Loucy (cell line): ENCODE data around the gene NOVA2.

ENCODE experiments used
- CTCF ChIP-seq: fragments of 200-600 bp; sonication (generic); conservative IDR thresholded peaks from 2 replicates; pipeline ENCODE4 v1.5.1; 2014; ENCODE audit warnings: mild to moderate bottlenecking, antibody characterized with exemption, low read length
- EZH2phosphoT487 ChIP-seq: fragments of 200-600 bp; IDR thresholded peaks from 2 replicates; pipeline ENCODE4 v1.6.1; 2018; ENCODE audit warnings: antibody characterized with exemption, mild to moderate bottlenecking, moderate library complexity, borderline replicate concordance

DNA sequence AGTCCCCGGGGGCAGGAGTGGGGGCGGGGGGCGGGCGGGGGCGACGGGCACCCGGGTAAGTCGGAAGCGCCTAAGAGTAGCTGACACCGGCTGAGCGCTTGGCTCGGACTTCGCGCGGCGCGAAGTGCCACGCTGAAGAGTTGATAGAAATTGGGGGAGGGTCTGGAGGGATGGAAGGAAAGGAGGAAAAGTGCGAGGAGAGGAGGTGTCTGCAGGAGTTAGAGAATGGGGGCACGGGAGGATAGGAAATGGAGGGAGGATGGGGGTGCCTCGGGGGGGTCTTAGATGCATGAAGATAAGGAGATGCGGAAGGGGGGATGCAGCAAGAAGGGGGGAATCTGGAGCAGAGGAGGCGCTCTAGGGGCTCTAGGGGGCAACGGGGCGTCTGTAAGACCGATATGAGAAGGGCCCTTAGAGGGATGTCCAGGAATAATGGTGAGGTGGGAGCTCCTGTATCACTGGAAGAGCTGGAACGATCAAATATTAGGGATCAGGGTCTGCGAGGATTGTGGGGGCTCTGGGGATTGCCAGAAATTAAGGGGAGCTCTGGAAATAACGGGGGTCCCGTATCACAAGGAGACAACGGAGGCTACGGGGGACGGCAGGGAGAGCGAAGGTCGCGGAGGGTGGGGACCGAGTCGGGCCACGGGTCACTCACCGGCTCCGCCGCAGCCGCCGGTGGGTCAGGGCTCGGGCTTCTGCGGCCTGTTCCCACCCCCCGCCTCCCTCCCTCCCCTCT, 71.6 kb downstream of the NOVA2 start, which contains the start of gene MYPOP:
- TF ChIP-seq EZH2phosphoT487 = no peak
- TF ChIP-seq CTCF = 0 out of 2 replicates have a peak, but pooled peaks have one; percentile 12
